HG02610 (cell line): Measurements from ENCODE around the gene GCAT.

ENCODE experiments used
- ATAC-seq: cut with Tn5 transposase; IDR thresholded peaks from one replicate; pipeline ENCODE4 v1.9.1; 2021; ENCODE audit warnings: mild to moderate bottlenecking, moderate library complexity; ENCODE audit not compliant: unreplicated experiment

Gene GCAT

GRCh38 chr22:37842015-37842793, 34.5 kb downstream of the GCAT start:
- no peak for ATAC-seq

DNA sequence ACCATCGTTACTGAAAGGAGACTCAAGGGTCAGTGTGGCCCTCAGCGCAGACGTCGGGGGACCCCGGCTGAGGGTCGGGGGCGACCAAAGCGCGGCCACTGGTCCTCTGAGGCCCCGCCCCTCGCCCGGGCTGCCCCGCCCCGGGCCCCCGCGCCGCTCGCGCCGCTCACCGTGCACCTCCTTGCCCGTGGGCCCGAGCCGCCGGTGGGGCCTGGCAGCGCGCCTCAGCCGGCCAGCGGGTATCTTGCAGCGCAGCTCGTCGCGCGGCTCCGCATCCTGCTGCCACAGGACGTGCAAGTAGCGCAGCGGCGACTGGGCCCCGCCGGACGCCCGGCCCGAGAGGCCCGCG, 36.0 kb downstream of the GCAT start:
- ATAC-seq, result peak; percentile 34

DNA sequence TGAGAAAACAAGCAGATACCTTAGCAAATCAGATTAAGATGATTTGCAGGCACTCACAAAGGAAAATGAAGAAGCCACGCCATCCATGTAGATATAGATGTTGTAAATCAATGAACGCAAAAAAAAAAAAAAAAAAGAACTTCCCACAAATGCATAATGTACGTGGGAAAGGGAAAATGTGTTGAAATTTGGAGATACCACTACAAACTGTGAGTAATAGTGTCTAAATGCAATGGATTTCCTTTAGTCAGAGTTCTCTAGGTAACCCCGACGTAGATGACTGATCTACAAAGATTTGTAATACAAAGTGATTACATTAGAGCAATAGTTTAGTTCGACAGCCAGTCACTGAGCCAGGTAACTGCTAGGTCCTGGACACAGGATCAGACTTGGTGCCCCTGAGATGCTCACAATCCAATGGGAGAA, 37.2 kb downstream of the GCAT start:
- ATAC-seq, result no peak

GRCh38 chr22:37846433-37846832, 38.7 kb downstream of the GCAT start:
- no peak for ATAC-seq

DNA sequence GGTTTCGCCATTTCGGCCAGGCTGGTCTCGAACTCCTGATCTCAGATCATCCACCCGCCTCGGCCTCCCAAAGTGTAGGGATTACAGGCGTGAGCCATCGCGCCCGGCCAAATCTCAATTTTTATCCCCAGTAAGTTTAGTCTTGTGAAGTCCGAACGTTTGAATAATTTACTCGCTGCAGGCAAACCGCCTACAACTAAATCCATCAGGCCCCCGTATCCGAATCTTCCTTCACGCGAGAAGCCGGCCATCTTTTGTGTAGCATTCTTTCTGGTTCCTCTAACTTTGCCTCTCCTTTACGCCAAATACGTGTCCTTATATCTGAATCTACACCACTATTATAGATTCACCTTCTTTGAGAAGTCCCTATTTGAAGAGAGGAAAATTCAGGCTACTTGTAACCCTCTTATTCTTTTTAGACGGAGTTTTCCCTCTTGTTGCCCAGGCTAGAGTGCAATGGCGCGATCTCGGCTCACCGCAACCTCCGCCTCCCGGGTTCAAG, 40.9 kb downstream of the GCAT start:
- no peak for ATAC-seq

DNA sequence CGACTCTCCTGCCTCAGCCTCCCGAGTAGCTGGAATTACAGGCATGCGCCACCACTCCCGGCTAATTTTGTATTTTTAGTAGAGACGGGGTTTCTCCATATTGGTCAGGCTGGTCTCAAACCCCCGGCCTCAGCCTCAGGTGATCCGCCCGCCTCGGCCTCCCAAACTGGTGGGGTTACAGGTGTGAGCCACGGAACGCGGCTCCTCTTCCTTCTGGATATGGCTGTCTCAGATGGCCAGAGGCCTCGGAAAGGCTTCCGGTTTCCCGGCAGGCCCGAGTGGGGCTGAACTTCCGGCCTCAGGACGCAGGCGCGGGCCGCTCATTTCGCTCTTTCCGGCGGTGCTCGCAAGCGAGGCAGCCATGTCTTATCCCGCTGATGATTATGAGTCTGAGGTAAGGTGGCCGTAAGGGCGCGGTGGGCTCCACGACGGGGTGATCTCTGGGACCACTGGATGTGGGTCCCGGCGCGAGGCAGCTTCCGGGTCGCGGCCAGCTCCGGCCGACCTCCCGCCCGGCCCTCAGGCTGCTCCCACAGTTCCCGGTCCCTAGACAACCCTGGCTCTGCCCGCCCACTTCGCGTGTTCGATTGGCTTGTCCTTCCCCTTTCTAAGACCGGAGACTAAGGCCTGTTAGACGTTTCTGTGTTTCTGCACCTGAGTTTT, 41.5 kb downstream of the GCAT start, which contains the start of gene EIF3L:
Gene EIF3L, plus strand, starts transcription at position 331 of the 663 bp plus-strand sequence. Its CDS starts 31 bp downstream, at position 362.
- ATAC-seq, result peak; percentile 65

- no peak for ATAC-seq
Observed at GRCh38 chr22:37850801-37851200, 43.1 kb downstream of the GCAT start.

DNA sequence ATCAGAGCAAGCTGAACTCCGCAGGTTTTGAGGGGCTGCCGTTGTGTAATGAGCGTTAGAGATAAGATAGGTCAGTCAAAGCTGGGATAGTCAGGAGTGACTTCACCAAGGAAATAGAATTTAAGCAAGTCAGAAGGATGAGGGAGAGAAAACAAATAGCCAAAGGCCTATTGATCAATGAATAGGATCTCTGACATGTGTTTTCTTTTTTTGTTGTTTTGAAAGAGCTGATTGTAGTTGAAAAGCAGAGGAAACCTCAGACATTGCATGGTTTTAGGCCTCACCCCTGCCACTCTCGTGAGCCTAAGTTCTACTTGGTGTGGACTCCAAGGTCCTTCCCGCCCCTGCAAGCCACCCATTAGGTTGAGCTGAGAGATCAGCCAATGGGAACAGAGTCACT, 44.7 kb downstream of the GCAT start:
- ATAC-seq, result no peak

- ATAC-seq, result no peak
Observed at GRCh38 chr22:37854946-37855345, 47.2 kb downstream of the GCAT start.

- no peak for ATAC-seq
Observed at GRCh38 chr22:37855462-37855861, 47.7 kb downstream of the GCAT start.

DNA sequence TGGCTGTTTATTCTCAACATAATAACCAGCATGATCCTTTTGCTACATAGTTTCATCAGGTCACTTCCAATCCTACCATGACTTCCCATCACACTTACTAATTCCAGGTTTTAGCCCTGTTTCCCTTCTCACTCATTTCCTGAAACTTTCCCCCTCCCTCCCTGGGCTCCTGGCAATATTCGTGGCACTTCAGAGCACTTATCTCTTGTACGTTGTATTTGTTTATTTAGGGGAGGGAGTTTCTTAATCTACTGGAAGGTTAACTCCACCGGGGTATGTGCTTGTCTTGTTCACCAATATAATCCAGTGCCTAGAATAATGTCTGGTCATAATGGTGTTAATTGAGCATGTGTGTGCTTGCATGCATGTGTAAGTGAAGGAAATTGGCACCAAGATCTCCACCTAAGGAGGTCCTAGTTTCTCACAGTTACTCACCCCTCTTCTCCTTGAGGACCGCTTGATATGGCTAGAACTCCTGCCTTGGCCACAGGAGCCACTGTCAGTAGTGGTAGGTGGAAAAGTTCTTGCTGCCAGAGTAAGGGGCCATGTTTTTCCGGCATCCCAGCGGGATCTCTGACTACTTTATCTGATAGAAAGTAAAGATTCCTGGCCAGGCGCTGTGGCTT, 53.2 kb downstream of the GCAT start:
- no peak for ATAC-seq

DNA sequence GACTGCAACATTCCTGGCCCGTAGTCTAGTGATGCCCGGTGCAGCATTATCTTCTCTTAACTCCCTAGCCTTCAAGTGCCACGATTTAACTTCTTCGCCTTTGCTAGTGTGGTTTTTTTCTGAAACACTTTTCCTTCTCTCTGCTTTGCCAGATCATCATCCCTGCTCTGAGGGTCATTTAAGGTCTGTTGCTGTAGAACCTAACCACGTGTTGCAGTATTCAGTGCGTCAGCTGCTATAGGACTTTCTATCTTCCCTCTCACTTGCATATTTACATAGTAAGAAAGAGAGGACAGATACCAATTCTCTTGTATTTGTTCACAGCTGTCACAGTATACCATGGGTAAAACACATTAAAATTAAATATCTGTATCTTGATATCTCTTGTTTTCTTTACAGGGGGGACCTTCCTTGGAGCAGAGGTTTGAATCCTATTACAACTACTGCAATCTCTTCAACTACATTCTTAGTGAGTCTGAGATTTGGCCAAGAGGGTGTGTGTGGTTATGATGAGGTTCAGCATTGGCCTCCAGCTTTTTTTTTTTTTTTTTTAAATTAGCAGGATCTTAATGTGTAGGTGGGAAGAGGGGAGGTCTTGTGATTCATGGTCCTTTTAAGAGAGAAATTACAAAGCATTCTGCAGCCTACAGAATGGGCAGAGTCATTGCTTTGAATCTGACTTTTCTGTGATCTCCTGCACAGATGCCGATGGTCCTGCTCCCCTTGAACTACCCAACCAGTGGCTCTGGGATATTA, 55.0 kb downstream of the GCAT start:
- ATAC-seq, result no peak

DNA sequence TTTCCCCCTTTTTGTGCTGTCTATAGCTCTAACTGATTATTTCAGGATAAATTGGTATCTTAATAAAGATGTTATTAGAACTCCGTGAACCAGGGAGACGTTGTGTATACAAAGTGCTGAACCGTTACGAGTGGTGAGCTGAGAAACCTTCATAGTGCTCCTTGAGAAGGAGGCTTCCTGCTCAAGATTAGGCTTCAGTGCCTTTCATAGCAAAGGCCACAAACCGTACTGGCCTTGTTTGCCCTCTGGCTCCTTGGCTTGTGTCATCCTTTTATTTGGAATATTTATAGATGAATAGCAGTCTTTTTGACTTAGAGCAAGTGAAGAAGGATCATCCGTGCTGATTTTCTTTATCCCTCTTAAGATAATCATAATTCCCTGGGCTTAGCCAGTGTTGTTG, 57.8 kb downstream of the GCAT start:
- no peak for ATAC-seq
